DOHH2 (cell line): ENCODE data around the gene SAA1.

Source experiments
- H3F3A ChIP-seq: fragments of 200-600 bp; sonication (generic), shearing (Covaris generic); 2 replicates; pipeline ENCODE4 v1.6.0; 2016; ENCODE audit warnings: antibody characterized with exemption, mild to moderate bottlenecking; ENCODE audit not compliant: control insufficient read depth, insufficient read depth
- H3K27ac ChIP-seq: fragments of 200-600 bp; sonication (generic); 2 replicates; pipeline ENCODE4 v1.5.1; 2014; ENCODE audit warnings: low read depth, mild to moderate bottlenecking, low read length, moderate library complexity
- H3K27me3 ChIP-seq: fragments of 200-600 bp; sonication (generic); 2 replicates; pipeline ENCODE4 v1.6.1; 2014; ENCODE audit warnings: mild to moderate bottlenecking, low read length, mixed read lengths; ENCODE audit not compliant: control insufficient read depth
- H3K36me3 ChIP-seq: fragments of 200-600 bp; sonication (generic); 2 replicates; pipeline ENCODE4 v1.6.1; 2014; ENCODE audit warnings: mild to moderate bottlenecking, low read length, moderate library complexity, mixed read lengths; ENCODE audit not compliant: control insufficient read depth
- H3K4me1 ChIP-seq: fragments of 200-600 bp; sonication (generic); 2 replicates; pipeline ENCODE4 v1.6.1; 2014; ENCODE audit warnings: mild to moderate bottlenecking, low read length, mixed read lengths; ENCODE audit not compliant: control insufficient read depth
- H3K4me2 ChIP-seq: fragments of 200-600 bp; sonication (generic); 2 replicates; pipeline ENCODE4 v1.6.0; 2014; ENCODE audit warnings: mild to moderate bottlenecking, low read length, moderate library complexity
- H3K4me3 ChIP-seq: fragments of 200-600 bp; sonication (generic); 2 replicates; pipeline ENCODE4 v1.5.1; 2014; ENCODE audit warnings: mild to moderate bottlenecking, low read length, mixed read lengths
- H3K79me2 ChIP-seq: fragments of 200-600 bp; sonication (generic); 2 replicates; pipeline ENCODE4 v1.6.1; 2014; ENCODE audit warnings: mild to moderate bottlenecking, low read length, mixed read lengths; ENCODE audit not compliant: control insufficient read depth
- H3K9me2 ChIP-seq: fragments of 200-600 bp; sonication (generic); replicated peaks from 2 replicates; pipeline ENCODE4 v1.6.1; 2014; ENCODE audit warnings: mild to moderate bottlenecking, low read length, mixed read lengths; ENCODE audit not compliant: control insufficient read depth
- H3K9me3 ChIP-seq: fragments of 200-600 bp; sonication (generic); 2 replicates; pipeline ENCODE4 v1.6.1; 2014; ENCODE audit warnings: antibody characterized with exemption, low read length, mixed read lengths; ENCODE audit not compliant: control insufficient read depth, insufficient read depth
- H4K20me1 ChIP-seq: fragments of 200-600 bp; sonication (generic); 2 replicates; pipeline ENCODE4 v1.6.0; 2014; ENCODE audit warnings: low read depth, mild to moderate bottlenecking, antibody characterized with exemption, low read length, moderate library complexity; ENCODE audit not compliant: control insufficient read depth, insufficient read depth
- EZH2phosphoT487 ChIP-seq: fragments of 200-600 bp; sonication (generic); IDR thresholded peaks from 2 replicates; pipeline ENCODE4 v1.6.1; 2017; ENCODE audit warnings: borderline replicate concordance, mild to moderate bottlenecking, antibody characterized with exemption, low read length, moderate library complexity, mixed read lengths
- TF ChIP-seq, protein P1 (sequence below): fragments of 200-600 bp; sonication (generic); IDR thresholded peaks from one replicate; pipeline ENCODE4 v1.5.1; 2014; ENCODE audit warnings: antibody characterized with exemption, mild to moderate bottlenecking, low read depth, low read length; ENCODE audit not compliant: poor library complexity, severe bottlenecking

Gene SAA1

DNA sequence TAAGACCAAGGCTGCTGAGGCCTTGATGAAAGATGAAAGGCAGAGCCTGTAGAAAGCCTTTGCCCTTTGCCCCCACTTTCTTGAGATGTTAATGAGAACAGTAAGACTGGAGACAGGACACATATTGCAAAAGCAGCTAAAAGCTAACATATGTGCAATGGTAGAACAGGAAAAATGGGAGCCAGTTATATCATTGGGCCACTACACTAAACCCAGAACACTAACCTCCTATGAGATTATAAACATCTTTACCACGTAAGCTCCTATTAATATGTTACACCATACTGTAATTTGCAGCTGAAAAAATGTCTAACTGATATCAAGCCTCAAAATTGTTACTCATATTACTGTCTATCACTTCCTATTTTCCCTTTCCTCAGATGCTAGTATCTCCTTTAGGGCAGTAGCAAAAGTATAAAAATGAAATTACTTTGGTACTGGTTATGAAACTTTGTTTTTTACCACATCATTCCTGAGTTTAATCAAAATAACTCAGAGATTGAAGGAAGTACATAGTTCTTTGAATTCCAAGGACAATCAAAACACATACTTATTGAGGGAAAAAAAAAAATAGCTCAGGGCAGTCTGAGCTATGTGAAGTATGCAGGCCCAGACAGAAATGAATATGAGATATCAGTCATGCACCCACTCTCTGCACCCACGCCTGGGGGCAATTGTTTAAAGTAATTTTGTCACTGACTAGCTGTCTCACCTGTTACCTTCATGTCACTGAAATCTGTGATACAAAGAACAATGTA, 46.8 kb downstream of the SAA1 start:
- H3K4me2 ChIP-seq, result no peak overlapping the region
- H3K4me1 ChIP-seq, result peaks cover 26% of the 10 kb centered on the region
- 0 out of 2 replicates have a peak, but pooled peaks cover 2% of the 10 kb centered on the region for H3F3A ChIP-seq
- TF ChIP-seq, protein P1, sequence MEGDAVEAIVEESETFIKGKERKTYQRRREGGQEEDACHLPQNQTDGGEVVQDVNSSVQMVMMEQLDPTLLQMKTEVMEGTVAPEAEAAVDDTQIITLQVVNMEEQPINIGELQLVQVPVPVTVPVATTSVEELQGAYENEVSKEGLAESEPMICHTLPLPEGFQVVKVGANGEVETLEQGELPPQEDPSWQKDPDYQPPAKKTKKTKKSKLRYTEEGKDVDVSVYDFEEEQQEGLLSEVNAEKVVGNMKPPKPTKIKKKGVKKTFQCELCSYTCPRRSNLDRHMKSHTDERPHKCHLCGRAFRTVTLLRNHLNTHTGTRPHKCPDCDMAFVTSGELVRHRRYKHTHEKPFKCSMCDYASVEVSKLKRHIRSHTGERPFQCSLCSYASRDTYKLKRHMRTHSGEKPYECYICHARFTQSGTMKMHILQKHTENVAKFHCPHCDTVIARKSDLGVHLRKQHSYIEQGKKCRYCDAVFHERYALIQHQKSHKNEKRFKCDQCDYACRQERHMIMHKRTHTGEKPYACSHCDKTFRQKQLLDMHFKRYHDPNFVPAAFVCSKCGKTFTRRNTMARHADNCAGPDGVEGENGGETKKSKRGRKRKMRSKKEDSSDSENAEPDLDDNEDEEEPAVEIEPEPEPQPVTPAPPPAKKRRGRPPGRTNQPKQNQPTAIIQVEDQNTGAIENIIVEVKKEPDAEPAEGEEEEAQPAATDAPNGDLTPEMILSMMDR, result no peak
- no peak for TF ChIP-seq EZH2phosphoT487
- no peaks in the 10 kb centered on the region for H3K9me2 ChIP-seq
- H4K20me1 ChIP-seq, result no peaks in the 10 kb centered on the region; the same call in none of the 2 replicates
- H3K36me3 ChIP-seq, result peaks cover 70% of the 10 kb centered on the region
- H3K9me3 ChIP-seq, result no peaks in the 10 kb centered on the region
- H3K4me3 ChIP-seq, result no peak overlapping the region
- H3K79me2 ChIP-seq, result peaks cover 51% of the 10 kb centered on the region
- H3K27me3 ChIP-seq, result no peaks in the 10 kb centered on the region
- no peak overlapping the region for H3K27ac ChIP-seq

DNA sequence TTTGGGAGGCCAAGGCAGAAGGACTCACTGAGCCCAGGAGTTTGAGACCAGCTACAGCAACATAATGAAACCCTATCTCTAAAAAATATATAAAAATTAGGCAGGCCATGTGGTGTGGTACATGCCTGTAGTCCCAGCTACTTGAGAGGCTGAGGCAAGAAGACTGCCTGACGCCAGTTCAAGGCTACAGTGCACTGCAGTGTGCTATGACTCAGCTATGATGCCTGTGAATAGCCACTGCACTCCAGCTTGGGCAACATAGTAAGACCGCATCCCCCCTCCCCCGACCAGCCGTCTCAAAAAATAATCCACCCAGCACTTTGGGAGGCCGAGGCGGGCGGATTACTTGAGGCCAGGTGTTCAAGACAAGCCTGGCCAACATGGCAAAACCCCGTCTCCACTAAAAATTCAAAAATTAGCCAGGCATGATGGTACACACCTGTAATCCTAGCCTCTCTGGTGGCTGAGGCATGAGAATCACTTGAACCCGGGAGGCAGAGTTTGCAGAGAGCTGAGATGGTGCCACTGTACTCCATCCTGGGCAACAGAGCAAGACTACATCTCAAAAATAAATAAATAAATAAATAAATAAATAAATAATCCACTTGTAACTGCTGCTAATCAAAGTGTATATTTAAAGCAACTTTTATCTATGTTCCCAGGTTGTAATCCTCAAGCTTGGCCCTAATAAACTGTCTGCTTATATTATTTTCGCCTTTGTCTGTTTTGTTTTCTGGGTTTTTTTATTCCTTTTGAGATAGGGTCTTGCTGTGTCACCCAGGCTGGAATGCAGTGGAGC, 48.1 kb downstream of the SAA1 start:
- TF ChIP-seq EZH2phosphoT487, result no peak
- TF ChIP-seq, protein P1, result no peak
- H3K36me3 ChIP-seq, result peaks cover 69% of the 10 kb centered on the region
- peaks cover 64% of the 10 kb centered on the region for H3K79me2 ChIP-seq
- H3K4me1 ChIP-seq, result peaks cover 34% of the 10 kb centered on the region
- H3K4me3 ChIP-seq, result no peak overlapping the region
- H3K9me3 ChIP-seq, result no peaks in the 10 kb centered on the region
- H3K27ac ChIP-seq, result no peak overlapping the region
- no peak overlapping the region for H3K4me2 ChIP-seq
- H3K9me2 ChIP-seq, result no peaks in the 10 kb centered on the region
- no peaks in the 10 kb centered on the region for H3K27me3 ChIP-seq
- no peaks in the 10 kb centered on the region; the same call in none of the 2 replicates for H4K20me1 ChIP-seq
- H3F3A ChIP-seq, result 0 out of 2 replicates have a peak, but pooled peaks cover 2% of the 10 kb centered on the region

DNA sequence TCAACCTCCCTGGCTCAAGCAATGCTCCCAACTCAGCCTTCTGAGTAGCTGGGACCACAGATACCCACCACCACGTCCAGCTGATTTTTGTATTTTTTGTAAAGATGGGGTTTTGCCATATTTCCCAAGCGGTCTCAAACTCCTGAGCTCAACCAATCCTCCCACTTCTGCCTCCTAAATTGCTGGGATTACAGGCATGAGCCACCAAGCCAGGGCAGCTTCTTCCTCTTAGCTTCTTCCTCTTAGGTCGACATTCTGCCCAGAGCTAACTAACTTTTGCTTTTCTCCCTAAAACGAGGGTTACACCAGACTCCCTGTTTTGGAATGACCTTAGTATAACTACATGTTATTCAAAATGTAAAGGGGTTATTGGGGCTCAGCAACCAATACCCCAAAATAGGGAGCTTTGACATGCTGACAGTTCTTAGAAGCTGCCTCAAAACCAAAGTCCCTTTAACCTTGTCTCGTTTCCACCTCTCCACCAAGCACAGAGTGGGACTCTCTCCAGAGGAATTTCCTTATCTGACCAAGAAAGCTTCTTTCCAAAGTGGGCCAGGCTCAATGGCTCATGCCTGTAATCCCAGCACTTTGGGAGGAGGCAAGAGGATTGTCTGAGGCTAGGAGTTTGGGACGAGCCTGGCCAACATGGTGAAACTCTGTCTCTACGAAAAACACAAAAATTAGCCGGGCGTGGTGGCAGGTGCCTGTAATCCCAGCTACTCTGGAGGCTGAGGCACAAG, 48.9 kb downstream of the SAA1 start:
- Histone ChIP-seq H4K20me1 (no peaks in the 10 kb centered on the region; the same call in none of the 2 replicates), H3K36me3 (peaks cover 67% of the 10 kb centered on the region), H3F3A (0 out of 2 replicates have a peak, but pooled peaks cover 2% of the 10 kb centered on the region), H3K27ac (no peak overlapping the region), H3K4me2 (no peak overlapping the region), H3K27me3 (no peaks in the 10 kb centered on the region), H3K79me2 (peaks cover 72% of the 10 kb centered on the region), H3K4me1 (peaks cover 42% of the 10 kb centered on the region), H3K9me2 (no peaks in the 10 kb centered on the region), H3K4me3 (no peak overlapping the region), H3K9me3 (no peaks in the 10 kb centered on the region)
- no peak for TF ChIP-seq EZH2phosphoT487
- TF ChIP-seq, protein P1, result no peak
